Right renal pelvis (tissue), 4 donors: ENCODE results near the gene KLHL25. TPM values are rescaled to one million over a fixed set of nuclear protein-coding genes. Genes with fewer than 3 reads are reported as not detected.

Experiments used
- DNase-seq, 4 donors: peaks; one replicate each; pipeline ENCODE4 v3.0.0-alpha.2; 2013; ENCODE audit warnings: low read depth in 4 of 4, low spot score in 3 of 4, missing footprints in 1 of 4
- polyA plus RNA-seq, 4 donors: library from polyadenylated mRNA; unstranded; fragments of 120-200 nt; gene quantifications; one replicate each; pipeline ENCODE4 v1.2.1, GENCODE V29; 2013; ENCODE audit not compliant: insufficient read length in 4 of 4

KLHL25 gene
- polyA plus RNA-seq, 4 donors, result 10.2 to 14.8 (median 10.4) TPM

DNA sequence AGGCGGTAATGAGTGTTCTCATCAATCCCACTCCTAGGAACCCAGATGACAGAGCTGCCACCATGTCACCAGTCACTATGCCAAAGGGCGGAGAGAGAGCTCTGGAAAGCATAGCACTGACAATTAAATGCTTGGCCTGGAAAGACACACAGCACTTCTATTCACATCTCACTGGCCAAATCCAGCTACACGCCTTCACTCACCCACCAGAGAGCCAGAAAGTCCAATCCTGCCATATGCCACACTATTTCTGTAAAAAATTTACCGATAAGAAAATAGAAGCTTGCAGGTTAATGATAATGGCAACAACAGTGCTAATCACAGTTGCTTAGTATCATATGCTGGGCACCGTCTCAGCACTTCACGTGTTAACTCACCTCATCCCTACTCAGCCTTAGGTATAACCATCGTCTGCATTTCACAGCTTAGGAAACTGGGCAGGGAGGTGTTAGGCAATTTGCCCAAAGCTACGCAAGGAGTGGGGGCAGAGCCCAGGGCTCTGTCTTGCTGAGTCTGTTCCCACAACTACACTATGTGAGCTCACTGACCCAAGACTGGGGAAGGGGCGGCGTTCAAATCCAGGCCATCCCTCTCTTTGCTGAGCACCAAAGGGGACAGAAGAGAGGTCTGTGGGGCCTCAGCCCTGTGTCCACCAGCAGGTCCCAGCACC is 16.5 kb downstream of the KLHL25 start:
- DNase-seq, result no peak

- DNase-seq, result no peak
Measured at GRCh38 chr15:85777250-85778106, 17.2 kb downstream of the KLHL25 start.

- no peak for DNase-seq
Measured at GRCh38 chr15:85773970-85774369, 20.8 kb downstream of the KLHL25 start.

- no peak for DNase-seq
Measured at GRCh38 chr15:85773249-85773648, 21.5 kb downstream of the KLHL25 start.

- no peak for DNase-seq
Measured at GRCh38 chr15:85772668-85773067, 22.1 kb downstream of the KLHL25 start.

DNA sequence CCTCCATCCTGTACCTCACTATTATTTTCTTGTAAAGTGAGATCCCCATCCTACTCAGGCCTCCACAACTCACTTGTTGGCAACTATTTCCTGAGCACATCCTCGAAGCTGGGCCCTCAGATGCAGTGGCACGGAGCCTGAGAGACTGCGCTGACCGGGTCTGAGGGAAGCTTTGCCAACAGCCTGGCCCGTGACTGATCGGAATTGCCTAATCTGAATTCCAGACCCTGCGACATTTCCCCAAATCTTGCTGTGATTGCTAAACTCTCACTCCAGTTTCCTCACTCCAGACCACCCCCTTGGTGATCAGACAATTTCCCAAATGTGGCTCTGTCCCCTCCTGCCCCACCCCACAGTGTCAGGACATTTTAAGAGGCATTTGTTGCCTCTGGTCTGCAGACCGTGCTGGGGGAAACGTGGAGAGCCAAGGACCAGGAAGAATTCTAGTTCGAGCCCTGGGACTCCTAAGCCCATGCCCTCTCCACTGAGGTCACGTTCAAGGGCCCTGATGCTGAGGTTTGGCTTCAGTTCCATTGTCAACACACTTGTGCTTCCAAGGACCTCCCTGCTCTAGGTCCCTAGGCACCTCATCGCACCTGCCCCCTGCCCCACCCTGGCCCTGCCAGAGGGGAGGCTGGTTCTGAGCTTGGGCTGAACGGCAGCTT is 22.8 kb downstream of the KLHL25 start:
- no peak for DNase-seq

GRCh38 chr15:85771271-85771670 is 23.5 kb downstream of the KLHL25 start:
- DNase-seq, result no peak

GRCh38 chr15:85770096-85771041 is 24.4 kb downstream of the KLHL25 start:
- DNase-seq, result no peak

GRCh38 chr15:85769182-85769900 is 25.4 kb downstream of the KLHL25 start:
- DNase-seq, result no peak

- DNase-seq, result no peak
Measured at GRCh38 chr15:85768595-85769168, 26.0 kb downstream of the KLHL25 start.

GRCh38 chr15:85767785-85768529 is 26.8 kb downstream of the KLHL25 start:
- no peak for DNase-seq

DNA sequence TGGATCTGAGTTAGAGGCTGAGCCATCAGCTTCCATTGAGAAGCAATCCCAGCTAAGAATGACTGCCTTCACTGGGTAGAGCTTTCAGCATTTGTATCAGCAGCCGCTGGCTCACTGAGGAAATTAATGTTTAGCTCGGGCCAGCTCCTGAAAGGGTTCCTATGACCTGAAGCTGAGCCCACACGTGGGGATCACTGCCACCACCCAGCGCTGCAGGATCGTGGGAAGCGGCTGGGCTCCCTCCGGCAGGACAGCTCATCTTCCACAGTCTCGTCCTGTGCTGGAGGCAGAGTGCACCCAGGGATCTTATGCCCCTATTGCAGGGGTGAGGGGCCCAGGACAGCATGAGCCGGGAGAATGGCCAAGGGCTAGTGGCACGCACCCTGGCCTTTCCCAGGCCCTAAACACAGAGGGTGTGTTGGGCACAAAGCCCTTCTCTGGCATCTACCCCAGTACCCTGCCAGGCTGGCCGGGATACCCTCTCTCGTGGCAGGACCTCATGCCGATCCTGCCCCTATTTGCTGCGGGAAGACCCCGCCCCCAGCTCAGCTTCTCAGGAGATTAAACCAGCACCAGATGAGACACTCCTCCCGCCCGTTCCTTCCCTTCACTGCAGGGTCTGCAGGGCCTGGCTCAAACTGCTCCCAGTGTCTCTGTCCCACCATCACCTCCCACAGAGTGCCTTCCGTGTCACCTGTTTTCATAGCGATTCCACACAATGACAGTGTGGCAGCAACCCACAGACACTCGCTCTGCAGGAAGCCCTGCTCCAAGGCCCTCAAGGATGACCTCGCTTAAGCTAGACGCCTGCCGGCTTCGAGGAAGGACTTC is 28.5 kb downstream of the KLHL25 start:
- no peak for DNase-seq

GRCh38 chr15:85764649-85765277 is 30.0 kb downstream of the KLHL25 start:
- DNase-seq, result no peak

- DNase-seq, result no peak
Measured at GRCh38 chr15:85763673-85764633, 30.8 kb downstream of the KLHL25 start.

DNA sequence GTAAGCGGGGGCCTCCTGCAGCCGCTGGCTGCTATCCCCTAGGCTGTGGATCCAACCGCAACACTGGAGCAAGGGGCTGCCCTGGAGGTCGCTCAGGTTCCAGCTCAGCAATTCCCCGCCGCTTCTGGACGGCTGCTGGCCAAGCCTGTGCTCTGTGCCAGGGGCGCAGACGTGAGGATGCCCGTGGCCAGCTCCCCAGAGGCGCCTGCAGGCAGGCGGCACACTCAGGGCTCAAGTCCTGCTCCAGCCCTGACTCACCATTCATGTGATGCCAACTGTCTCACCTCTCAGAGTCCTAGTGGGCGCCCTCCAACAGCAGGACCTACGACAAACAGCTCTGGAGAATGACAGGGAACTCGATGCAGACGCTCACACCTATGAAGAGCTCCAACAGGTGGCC is 31.6 kb downstream of the KLHL25 start:
- DNase-seq, result no peak

DNA sequence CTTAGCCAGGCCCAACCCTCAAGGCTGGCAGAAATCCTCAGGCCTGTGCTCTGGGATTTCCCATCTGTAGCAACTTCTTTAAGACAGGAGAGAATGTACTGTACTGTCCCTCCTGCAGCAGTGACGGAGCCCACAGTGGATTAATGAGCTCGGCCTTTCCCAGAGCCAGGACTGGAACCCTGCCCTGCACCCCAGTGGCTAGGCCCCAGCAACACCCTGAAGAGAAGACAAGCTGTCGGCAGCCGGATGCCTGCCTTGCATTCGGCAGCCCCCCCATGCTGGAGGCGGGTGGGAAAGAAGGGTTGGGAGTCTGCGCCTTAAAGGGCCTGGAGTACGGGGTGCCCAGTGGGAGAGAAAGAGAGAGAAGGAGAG is 32.0 kb downstream of the KLHL25 start:
- no peak for DNase-seq
